Renal cortex interstitium (tissue), 11 donors: ENCODE results near the gene EI24. TPM values are rescaled to one million over a fixed set of nuclear protein-coding genes. Genes with fewer than 3 reads are reported as not detected.

Source experiments
- DNase-seq, 11 donors: peaks; one replicate each; pipeline ENCODE4 v3.0.0-alpha.2; 2013; ENCODE audit warnings: low read depth in 9 of 11, low spot score in 4 of 11; ENCODE audit errors: extremely low read depth in 1 of 11
- polyA plus RNA-seq, 3 donors: library from polyadenylated mRNA; unstranded; fragments of 120-200 nt; gene quantifications; one replicate each; pipeline ENCODE4 v1.2.1, GENCODE V29; 2013; ENCODE audit not compliant: insufficient read length in 3 of 3

The EI24 gene
- polyA plus RNA-seq, 3 donors, result 117 to 120 (median 120) TPM

DNA sequence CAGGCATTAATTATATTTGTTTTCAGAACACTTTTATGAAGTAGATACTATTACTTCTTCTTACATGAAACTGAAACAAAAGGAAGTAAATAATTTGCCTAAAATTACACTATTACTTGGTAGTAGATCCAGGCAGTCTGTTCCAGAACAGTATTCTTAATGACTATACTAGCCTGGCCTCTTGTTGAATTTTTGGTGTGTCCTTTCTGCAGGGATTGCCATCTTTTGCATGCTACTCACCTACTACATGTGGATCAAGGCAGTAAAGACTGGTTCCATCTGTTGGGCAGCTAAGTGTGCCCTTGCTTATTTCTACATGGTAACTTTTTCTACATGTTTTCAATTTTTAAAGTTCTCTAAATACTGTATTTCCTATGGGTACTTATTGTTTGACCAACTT, 36.1 kb downstream of the EI24 start:
- no peak for DNase-seq

DNA sequence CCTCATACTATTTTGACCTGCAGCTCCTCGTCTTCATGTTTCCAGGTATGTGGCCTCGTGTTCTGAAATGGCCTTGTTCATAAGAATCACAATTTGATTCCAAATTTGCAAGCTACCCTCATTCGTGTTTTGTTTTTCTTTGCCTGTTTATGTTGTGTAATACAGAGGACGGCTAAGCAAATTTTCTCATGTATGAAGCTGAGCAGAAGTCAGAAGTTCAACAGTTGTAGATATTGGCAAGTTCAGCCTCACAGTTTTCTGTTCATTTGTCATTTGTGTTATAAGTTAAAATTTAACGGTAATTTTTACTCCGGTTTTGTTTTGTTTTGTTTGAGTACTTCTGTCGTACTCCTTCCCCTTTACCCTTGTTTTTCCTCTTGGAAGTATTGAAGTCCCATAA, 40.3 kb downstream of the EI24 start:
- no peak for DNase-seq

- DNase-seq, result no peak
These were observed 49.1 kb downstream of the EI24 start for GRCh38 chr11:125618383-125618782.

DNA sequence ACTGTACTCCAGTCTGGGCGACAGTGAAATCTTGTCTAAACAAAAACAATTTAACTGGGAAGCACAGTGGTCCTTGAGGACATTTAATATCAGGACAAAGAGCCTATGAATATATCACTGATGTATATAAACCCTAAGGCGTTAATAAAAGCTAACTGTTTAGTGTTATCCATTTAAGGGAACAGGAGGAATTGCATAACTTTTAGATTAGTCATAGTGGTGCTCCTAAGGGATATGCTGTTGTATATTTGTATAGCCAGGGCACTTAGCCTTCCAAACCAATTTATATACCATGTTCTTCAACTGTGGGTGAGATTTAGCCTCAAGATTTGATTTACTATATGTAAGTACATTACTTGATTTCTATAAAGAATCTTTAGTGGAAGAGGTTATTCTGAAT, 52.7 kb downstream of the EI24 start:
- DNase-seq, result no peak

DNA sequence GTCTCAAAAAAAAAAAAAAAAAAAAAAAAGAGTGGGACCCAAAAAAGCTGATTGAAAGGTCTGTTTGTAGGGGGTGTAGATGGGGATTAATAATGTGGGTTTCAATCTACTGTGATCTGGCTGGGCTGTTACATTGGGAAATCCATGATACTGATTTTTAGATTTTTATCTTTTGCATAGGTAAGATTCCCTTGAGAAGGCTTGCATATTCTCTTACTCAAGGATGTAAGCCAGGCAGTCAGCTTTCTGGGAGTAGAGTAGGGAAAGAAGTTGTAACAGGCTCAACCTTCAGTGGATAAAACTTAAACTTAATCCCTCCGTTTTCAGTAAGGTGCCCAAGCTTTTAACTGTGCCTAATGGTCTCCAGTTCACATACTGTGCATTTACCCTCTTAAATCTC, 53.8 kb downstream of the EI24 start:
- no peak for DNase-seq

- DNase-seq, result no peak
These were observed 55.5 kb downstream of the EI24 start, which contains the start of gene CHEK1 for GRCh38 chr11:125624756-125625213. Gene CHEK1 (plus strand): TSS chr11:125625163. CDS start chr11:125626769, 1,606 bp downstream.

DNA sequence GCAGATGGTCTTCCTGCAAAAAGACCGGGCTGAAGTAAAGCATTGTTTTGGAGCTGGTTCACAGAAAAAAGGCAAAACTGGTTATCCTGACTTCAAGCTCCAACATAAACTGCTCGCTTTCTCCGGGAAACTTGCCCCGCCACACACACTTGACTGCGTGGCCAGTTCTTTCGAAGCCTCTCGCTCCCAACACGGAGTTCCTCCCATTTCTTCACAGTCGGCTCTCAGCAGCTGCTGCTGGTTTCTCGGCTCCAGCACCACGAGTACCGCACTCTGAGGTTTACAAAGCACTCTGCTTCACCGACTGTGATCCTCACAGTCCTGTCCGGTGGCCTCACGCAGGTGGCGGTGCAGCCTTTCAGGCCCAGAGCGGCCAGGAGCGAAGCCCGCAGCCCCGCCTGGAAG, 56.0 kb downstream of the EI24 start:
- DNase-seq, result peak in 1 of 11 donors; percentile 69

- DNase-seq, result peak; percentile 79 to 92 (median 89)
These were observed 56.5 kb downstream of the EI24 start for GRCh38 chr11:125625630-125626287.

DNA sequence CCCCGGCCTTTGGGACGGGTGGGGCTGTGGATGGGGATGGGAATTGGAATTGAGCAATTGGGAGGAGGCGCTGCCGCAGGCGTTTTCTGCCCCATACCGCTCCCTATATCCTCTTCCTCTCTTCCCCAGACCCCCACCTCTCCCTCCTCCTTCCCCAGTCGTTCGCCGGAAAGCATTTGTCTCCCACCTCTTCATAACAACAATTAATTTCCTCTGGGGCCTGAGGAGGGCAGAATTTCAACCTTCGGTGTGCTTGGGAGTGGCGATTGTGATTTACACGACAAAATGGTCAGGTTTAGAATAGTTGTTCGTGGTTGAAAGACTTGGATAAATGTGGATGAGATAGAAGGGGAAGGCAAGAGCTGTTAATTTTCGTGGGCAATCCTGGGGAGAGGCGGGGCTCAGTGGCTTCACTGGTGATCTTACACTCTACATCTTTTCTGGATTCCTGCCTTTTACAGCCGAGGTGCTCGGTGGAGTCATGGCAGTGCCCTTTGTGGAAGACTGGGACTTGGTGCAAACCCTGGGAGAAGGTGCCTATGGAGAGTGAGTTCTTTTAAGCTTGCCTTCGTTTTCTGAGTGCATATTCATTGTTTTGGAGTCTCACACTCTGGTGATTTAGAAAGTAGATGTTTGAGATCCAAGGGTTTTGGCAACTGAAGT, 57.1 kb downstream of the EI24 start:
- peak; percentile 12 to 69 (median 37) for DNase-seq

GRCh38 chr11:125627236-125627910, 58.1 kb downstream of the EI24 start:
- no peak for DNase-seq

Other genes starting within 250 kb of the EI24 start
- gene FEZ1, start 73.2 kb upstream of the EI24 start, polyA plus RNA-seq, result 10 to 100 TPM in 1 of 3 donors, 1 to 10 TPM in 2; 9.4 to 11.0 (median 9.9) TPM
- 100 to 1,000 TPM; 200 to 209 (median 205) TPM for gene STT3A, start 23.4 kb downstream of the EI24 start, polyA plus RNA-seq
- 10 to 100 TPM; 24.3 to 35.5 (median 28.8) TPM for gene CHEK1, start 55.7 kb downstream of the EI24 start, polyA plus RNA-seq
- gene ACRV1, start 111.4 kb downstream of the EI24 start, polyA plus RNA-seq, result 1 to 10 TPM in 1 of 3 donors, under 1 TPM in 2; 0.39 to 1.4 (median 0.74) TPM
- gene PATE1, start 176.8 kb downstream of the EI24 start, polyA plus RNA-seq, result not detected
- gene PATE2, start 209.4 kb downstream of the EI24 start, polyA plus RNA-seq, result not detected
- not detected for gene PATE3, start 218.7 kb downstream of the EI24 start, polyA plus RNA-seq